Measurements from ENCODE around the gene IP6K3. TPM values are rescaled to one million over a fixed set of nuclear protein-coding genes. Genes with fewer than 3 reads are reported as not detected.

The IP6K3 gene
- total RNA-seq, 2 donors from 2014 or later, result 0.19 to 0.32 TPM

DNA sequence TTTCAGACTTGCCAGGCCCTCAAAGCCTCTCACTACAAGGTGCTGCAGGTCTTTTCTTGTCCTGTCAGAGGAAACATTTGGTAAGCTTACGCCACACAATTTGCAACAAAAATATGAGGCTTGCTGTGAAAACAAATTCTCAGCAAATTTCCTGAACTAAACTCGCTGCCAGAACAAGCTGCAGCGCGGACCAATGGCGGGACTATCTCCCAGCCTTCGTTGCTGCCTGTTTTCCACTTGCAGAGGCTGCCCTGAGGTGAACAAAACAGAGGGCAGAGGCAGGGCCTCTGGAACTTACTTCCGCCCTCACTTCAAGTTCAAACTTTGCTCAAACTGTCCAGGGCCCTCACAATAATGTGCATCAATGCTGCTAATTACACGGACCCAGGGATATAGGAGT is 47.6 kb downstream of the IP6K3 start:
- intact Hi-C loops (cut with DNase I), result no loop called here
- DNase-seq (ENCODE audit: low spot score), result no peak

DNA sequence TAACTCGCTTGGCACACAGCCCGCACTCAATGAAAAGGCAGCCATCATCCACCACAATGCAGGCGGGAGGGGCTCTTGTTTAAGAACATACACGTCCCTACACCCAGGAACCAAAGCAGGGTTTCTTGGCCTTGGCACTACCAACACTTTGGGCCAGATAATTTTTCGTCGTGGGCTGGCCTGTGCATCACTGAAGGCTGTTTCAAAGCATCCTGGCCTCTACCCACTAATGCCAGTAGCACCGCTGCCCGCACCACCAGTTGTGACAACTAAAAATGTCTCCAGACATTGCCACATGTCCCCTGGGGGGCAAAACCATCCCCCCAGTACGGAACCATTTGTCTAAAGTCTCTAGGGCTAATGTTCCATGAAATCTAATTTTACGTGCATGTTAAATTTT is 48.2 kb downstream of the IP6K3 start:
- no peak for DNase-seq (ENCODE audit: low spot score)
- intact Hi-C loops (cut with DNase I), result no loop called here

DNA sequence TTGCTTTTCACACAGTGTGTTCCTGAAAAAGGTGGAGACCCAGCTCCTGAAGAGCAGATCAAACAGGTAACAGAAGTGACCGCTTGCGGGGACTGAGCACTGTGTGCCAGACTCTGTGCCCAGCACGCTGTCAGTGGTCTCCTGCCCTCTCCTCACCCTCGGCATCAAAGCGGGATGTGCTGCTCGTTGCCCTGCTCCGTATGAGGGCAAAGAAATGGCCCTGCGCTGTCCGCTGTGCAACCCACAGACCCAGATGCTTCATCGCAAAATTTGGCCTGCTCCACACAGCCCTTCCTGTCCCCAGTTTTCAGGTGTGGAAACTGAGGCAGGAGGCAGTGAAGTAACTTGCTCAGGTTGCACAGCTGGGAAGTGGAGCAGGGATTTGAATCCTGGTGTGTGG is 48.9 kb downstream of the IP6K3 start:
- intact Hi-C loops (cut with DNase I), result no loop called here
- no peak for DNase-seq (ENCODE audit: low spot score)

DNA sequence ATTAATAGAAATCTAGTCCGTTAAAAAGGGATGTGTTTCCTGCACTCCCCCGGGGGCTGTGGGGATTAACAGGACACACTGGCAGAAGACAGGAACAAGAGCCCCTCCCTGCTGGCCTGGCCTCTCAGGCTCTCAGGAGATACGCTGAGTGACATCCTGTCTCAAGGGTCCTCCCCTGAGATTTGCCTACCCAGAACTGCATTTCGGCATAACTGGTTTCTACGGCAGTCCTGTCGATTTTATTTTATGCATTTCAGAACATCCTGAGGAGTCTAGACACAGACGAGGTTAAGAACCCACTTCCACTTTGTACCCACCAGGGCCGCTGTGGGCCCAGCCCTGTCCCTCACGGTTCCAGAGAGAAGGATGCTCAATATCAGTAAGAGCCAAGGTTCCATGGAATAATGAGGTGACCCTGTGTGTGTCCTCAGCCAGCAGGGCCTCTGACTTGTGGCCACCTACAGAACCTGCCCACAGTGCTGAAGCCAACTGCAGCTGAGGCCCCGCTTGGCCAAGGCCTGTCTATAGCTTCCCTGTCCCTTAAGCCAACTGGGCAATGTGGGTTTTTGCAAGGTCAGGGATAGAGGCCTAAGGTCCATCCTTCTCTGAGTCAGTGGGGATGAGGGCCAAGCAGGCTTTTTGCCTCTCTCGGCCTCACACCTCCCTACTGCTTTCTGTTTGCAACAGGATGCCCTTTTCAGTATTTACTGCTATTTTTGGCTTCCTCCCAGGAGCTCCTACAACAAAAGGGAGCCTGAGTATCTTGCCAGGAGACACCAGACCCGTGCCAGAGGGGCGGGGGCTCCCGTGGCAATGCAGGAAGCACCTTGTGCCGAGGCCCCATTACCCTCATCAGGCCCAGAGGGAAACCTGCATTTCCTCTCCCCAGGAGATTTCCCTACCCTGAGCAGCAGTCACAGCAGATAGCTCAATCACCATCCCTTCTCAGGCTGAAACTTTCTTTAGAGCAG is 49.9 kb downstream of the IP6K3 start:
- intact Hi-C loops (cut with DNase I), result no loop called here

DNA sequence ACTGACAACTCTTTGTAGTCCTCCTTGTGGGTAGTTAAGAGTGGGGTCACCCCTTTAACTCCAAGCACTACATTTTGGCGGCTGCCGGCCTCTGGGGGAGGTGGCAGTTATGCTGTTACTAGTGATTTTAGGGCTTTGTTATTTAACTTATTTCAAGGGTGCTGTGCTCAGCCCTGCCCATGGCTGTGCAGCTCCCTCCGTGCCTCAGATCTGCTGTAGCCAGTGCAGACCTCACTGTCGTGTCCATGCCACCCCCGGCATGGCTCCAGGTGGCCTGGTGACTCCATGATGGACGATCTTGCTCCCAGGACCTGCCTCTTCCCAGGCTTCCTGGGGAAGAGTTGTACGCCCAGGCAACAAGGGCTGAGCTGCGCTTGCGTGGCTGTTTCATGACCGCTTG is 50.6 kb downstream of the IP6K3 start:
- intact Hi-C loops (cut with DNase I), result no loop called here
- DNase-seq (ENCODE audit: low spot score), result no peak

More for the DNA sequence above, 49.9 kb downstream of the IP6K3 start:
- no peak for DNase-seq (ENCODE audit: low spot score)

DNA sequence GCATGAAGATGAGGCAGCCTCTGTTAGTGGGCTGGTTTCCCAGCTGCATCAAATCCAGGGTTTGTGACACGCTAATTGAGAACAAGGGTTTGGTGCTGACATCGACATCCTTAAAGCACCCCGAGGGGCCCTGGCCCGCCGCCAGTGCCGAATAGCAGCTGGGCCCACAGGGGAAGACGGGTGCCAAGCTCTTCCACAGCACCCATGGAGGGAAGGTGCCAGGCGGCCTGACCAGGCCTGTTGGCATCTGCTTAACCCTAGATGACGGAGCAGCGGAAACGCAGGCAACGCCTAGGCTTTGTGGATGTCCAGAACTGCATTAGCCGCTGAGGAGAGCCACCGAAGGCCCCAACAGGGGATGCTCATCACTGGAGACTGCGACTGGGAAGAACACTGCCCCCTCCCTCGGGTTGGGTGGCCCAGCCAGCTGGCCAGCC is 51.2 kb downstream of the IP6K3 start:
- intact Hi-C loops (cut with DNase I), result no loop called here
- DNase-seq (ENCODE audit: low spot score), result no peak

DNA sequence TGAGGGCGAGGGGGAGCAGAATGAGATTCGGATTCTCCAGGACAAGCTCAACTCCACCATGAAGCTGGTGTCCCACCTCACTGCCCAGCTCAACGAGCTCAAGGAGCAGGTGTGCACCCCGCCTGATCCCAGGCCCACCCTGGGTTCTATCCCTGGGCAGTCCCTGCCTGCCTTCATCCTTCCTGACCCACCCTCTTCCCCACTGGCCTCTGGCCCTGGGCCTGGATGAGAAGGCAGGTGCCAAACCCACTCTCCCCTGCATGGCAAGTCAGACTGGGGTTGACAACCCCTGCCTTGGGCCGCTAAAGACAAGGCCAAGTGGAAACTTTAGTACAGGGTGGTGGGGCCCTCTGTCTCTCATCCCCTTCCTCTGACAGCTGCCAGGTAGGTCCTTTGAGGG is 51.7 kb downstream of the IP6K3 start:
- DNase-seq (ENCODE audit: low spot score), result no peak
- intact Hi-C loops (cut with DNase I), result no loop called here

DNA sequence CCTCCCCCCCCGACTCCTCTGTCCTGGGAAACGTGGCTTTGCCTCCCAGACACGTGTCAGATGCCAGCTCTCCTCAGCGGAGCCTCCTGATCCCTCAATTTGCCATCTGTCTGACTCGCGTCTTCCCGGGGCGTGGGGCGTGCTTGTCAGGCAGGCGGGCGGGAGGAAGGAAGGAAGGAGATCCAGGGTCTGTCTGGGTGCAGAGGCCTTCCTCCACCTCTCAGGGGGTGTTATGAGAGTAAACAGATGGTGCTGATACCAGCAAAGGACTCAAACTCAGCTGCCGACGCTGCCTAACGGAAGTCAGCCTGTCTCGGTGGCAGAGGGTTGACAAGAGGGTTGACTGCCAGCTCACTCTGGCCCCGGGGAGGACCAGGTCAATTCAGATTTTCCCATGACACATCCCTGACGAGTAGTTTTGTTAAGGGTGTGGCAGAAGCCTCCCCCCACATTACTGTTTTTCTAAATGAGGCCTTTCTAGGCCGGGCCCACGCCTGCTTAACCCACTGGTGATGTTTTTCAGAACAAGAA is 52.2 kb downstream of the IP6K3 start:
- intact Hi-C loops (cut with DNase I), result no loop called here
- DNase-seq (ENCODE audit: low spot score), result no peak

DNA sequence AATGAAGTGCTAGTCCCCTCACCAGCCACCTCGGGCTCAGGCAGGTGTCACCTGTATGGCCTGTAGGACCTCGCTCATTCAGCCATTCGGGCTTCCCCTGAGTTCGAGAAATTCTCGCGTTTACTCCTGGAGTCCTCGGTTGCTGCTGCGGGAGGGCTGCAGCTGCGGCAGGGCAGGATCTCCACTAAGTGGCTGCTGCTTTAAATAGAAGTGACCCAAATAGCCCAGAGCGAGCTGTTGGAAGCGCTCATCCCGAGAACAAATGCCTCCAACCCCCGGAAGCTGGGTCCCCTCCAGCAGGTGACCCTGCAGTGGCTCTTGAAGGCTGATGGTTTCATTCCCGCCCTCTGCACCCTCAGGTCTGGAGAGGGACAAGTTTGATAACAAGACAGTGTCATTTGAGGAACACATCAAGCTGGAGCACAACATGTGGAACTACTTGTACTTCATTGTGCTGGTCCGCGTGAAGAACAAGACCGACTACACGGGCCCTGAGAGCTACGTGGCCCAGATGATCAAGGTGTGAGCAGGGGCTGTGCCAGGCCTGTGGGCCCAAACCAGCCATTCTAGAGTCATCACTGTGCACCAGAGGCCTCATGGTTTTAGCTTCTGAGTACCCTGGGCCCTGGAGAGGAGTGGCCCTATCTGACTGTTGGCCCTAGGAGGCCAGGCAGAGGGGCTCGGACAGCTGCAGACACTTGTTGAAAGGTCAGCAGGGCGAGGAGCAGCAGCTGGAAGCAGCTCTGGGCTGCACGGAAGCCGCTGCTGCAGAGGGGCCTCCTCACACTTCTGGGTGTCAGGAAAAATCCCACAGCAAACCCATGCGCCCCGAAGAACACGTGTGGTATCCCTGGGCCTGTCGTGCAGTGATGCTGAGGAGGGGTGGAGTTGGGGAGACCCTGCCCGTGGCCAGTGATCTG is 53.3 kb downstream of the IP6K3 start:
- intact Hi-C loops (cut with DNase I), result no loop called here
- DNase-seq (ENCODE audit: low spot score), result no peak

DNA sequence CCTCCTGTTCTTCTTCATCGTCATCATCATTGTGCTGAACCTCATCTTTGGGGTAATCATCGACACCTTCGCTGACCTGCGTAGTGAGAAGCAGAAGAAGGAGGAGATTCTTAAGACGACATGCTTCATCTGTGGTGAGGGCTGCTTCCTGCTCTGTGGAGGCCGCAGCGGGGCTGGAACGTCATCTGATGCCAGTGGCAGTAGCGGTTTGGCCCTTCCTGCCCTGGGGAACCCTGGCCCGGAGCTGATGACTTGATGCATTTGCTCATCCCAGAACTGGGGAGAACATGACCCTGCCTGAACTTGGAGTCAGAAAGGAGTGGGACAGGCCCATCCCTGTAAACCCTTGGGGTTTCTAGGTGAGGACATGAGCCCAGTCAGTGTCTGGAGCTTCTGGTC is 53.9 kb downstream of the IP6K3 start:
- DNase-seq (ENCODE audit: low spot score), result no peak
- intact Hi-C loops (cut with DNase I), result no loop called here

DNA sequence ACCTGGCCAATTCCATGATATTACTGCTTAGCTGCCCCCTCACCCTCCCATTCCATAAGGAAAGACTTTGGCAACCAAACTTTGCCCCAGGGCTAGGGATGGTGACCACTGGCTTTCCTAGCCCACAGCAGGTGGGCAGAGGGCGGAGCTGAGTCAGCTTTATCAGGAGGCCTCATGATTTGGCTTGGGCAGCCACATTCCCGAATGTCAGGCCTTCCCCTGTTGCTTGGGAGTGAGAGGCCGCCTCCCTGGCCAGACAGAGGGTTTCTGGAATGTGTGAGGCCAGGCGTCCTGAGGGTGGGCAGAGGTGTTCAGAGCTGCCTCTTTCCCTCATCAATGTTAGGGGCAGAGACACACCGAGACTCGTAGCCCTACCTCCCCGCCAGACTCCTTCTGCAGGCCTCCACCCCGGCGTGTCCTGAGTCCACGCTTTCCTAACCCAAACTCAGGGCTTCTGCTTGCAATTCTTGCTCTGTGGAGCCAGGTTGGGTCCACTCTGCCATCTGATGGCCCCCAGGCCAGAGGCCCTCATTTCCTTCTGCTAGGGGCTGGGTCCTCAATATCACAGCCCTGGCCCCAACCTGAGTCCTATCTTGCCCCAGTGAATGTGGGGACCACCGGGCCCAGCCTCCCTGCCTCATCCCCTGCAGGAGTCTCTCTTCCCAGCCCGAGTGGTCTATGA is 54.5 kb downstream of the IP6K3 start:
- DNase-seq (ENCODE audit: low spot score), result no peak
- intact Hi-C loops (cut with DNase I), result no loop called here

DNA sequence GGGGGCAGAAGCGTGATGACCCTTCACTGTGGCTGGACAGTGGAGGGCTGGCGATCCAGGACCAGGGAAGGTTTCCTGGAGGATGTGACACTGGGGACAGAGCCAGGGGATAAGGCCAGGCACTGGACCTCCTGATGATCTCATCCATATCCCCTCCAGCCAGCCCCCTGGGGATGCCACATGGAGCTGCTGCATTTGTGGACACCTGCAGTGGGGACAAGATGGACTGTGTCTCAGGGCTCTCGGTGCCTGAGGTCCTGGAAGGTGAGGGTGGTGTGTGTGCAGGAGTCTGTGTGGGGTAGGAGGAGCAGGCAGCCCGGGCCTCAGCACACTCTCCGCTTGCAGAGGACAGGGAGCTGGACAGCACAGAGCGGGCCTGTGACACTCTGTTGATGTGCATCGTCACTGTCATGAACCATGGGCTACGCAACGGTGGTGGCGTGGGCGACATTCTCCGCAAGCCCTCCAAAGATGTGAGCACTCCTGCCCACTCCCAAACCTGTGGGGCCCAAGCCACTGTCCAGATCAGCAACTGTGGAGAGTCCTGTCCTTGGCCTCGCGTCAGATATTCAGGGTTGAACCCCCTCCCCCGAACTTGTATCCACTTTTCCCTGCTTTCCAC is 55.1 kb downstream of the IP6K3 start:
- intact Hi-C loops (cut with DNase I), result loop anchor here in 1 of 2 donors (1.0 kb wide), 1 partner anchor 114 kb away; no protein-coding TSS in a partner anchor
- no peak for DNase-seq (ENCODE audit: low spot score)

DNA sequence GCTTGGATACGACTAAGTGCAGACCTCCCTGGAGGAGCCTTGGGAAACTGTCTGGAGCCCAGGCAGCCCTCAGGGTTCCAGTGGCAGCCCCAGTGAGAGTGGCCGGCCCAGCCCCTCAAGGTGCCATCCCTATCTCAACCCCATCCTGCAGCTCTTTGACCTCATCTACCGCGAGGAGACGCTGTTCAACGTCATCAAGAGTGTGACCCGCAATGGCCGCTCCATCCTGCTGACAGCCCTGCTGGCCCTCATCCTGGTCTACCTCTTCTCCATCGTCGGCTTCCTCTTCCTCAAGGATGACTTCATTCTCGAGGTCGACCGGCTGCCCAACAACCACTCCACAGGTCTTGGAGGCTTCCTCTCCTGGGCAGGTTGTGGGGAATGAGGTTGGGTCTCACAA is 55.9 kb downstream of the IP6K3 start:
- DNase-seq (ENCODE audit: low spot score), result no peak
- intact Hi-C loops (cut with DNase I), result loop anchor here in 1 of 2 donors (1.0 kb wide), 1 partner anchor 113 kb away; no protein-coding TSS in a partner anchor

DNA sequence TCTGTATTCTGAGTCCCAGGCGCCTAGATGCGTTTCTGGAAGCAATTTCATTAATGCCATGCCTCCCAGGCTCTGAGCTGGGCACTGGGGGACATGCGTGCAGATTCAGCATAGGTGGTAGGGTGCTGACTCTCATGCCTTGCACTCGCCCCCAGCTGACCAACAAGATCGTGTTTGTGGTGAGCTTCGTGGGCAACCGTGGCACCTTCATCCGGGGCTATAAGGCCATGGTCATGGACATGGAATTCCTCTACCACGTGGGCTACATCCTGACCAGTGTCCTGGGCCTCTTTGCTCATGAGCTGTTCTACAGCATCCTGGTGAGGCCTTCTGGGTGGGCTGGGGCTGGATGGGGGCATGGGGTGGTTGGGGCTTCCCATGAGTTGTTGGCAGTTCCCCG is 56.8 kb downstream of the IP6K3 start:
- intact Hi-C loops (cut with DNase I), result no loop called here

DNA sequence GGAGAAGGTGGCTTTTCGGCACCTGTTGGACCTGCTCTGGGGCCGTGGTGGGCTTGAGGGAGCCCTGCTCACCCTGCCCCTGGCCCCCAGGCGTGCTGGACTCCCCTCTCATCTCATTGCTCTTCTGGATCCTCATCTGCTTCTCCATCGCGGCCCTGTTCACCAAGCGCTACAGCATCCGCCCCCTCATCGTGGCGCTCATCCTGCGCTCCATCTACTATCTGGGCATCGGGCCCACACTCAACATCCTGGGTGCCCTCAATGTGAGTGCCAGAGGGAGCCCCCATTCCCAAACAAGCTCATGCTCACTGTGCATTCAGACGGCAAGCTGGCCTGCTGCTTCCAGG is 57.6 kb downstream of the IP6K3 start:
- intact Hi-C loops (cut with DNase I), result no loop called here
- no peak for DNase-seq (ENCODE audit: low spot score)

More for the DNA sequence above, 56.8 kb downstream of the IP6K3 start:
- no peak for DNase-seq (ENCODE audit: low spot score)

DNA sequence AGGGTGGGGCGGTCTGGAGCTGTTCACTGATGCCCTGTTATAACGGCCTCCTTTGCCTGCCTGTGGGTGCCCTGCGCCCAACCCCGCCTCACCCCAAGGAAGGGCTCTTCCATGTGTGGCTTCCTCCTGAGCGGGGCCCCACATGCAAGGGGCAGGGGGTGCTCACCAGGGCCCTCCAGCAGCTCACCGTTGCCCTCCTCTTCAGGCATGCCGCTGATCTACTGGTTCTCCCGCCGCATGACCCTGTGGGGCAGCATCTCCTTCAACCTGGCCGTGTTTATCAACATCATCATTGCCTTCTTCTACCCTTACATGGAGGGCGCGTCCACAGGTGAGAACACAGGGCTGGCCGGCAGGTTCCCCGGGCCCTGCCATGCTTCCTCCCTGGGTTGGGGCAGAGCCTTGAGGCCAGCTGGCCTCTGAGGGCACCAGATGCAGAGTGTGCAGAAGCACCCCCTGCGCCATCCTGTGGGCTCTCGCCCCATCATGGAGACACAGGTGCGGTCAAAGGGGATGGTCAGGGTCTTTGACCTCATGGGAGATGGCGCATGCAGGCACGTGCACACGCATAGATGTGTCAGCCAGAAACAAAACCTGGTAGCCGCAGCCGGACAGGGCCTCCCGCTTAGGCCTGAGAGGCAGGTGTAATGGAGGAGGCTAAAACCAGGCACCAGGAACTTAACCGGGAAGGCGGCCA is 58.1 kb downstream of the IP6K3 start:
- intact Hi-C loops (cut with DNase I), result no loop called here
- no peak for DNase-seq (ENCODE audit: low spot score)

DNA sequence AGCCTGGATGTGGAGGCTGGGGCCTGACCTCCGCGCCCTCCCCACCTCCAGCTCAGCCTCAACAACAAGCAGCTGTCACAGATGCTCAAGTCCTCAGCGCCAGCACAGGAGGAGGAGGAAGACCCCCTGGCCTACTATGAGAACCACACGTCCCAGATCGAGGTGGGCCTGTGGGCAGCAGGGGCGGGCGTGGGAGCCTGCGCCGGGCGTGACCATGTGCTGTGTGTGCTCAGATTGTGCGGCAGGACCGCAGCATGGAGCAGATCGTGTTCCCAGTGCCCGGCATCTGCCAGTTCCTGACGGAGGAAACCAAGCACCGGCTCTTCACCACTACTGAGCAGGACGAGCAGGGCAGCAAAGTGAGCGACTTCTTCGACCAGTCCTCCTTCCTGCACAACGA is 58.7 kb downstream of the IP6K3 start:
- no peak for DNase-seq (ENCODE audit: low spot score)
- intact Hi-C loops (cut with DNase I), result no loop called here

All from posterior vena cava (tissue), 2 donors.